Measurements from ENCODE around the gene KCTD16.

GRCh38 chr5:144289277-144289676 is 118.6 kb downstream of the KCTD16 start:
- TF ChIP-seq CTCF (IDR thresholded peaks at IDR 0.05 in 8 of 11, conservative IDR thresholded peaks at IDR 0.05 in 3 of 11) (no peak), POLR2AphosphoS5 (IDR thresholded peaks at IDR 0.05) (no peak)
